Right lobe of liver (tissue), 4 donors: ENCODE data around the gene GID8.

ENCODE experiments used
- POLR2A ChIP-seq: fragments of 450-650 bp; IDR thresholded peaks from one replicate; pipeline ENCODE4 v1.6.1; 2017; ENCODE audit warnings: antibody characterized with exemption, mild to moderate bottlenecking
- TF ChIP-seq, protein P1 (sequence below), 4 donors: fragments of 200-600 bp in 3 of 4; fragments of 450-650 bp in 1 of 4; IDR thresholded peaks; one replicate each; pipeline versions ENCODE4 v1.5.1 to v1.8.0; 2016 to 2022; ENCODE audit warnings: antibody characterized with exemption in 4 of 4, mild to moderate bottlenecking in 2 of 4
- donor health status: DM: no; HTN: no; CAD: no.
- donor health status: DM: no; HTN: no; CAD: no.
- donor health status: DM: no; HTN: yes; CAD: no.

DNA sequence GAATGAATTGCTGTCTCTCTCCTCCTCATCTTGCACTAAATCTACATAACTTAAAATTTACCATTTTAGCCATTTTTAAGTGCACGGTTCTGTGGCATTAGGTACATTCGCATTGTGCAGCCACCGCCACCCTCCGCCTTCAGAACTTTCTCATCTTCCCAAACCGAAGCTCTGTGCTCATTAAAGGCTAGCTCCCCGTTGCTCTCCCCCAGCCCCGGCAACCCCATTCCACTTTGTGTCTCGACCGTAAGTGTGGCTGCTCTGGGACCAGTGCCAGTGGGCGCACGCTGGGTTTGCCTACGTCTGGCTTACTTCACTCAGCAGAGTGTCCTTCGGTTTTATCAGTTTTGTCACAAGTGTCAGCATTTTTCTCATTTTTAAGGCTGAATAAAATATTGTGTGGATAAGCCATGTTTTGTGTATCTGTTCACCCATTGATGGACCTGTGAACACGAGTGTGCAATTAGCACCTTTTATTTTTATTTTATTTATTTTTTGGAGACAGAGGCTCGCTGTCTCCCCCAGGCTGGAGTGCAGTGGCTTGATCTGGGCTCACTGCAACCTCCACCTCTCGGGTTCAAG, 31.3 kb downstream of the GID8 start:
- TF ChIP-seq, protein P1, sequence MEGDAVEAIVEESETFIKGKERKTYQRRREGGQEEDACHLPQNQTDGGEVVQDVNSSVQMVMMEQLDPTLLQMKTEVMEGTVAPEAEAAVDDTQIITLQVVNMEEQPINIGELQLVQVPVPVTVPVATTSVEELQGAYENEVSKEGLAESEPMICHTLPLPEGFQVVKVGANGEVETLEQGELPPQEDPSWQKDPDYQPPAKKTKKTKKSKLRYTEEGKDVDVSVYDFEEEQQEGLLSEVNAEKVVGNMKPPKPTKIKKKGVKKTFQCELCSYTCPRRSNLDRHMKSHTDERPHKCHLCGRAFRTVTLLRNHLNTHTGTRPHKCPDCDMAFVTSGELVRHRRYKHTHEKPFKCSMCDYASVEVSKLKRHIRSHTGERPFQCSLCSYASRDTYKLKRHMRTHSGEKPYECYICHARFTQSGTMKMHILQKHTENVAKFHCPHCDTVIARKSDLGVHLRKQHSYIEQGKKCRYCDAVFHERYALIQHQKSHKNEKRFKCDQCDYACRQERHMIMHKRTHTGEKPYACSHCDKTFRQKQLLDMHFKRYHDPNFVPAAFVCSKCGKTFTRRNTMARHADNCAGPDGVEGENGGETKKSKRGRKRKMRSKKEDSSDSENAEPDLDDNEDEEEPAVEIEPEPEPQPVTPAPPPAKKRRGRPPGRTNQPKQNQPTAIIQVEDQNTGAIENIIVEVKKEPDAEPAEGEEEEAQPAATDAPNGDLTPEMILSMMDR (IDR thresholded peaks at IDR 0.05) = no peak
- TF ChIP-seq POLR2A = no peak
